Measurements from ENCODE around the gene SUGCT.

The SUGCT gene

DNA sequence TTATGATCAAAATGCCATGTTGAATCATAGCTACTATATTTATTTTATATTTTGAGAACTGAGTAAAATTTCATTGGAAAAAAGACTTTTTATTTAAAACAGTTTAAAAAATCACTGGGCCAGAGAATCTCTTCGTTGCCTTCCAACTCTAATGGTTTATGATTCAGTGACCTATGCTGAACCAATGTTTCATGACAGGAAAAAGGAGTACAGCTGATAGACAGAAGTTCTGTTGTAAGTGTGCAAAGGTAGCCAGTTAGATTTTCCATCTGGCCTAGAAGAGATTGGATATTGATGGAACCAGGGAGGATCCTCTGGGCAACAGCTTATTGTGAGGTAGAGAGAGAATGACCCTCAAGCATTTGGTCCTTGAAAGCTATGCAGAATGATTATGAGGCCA, 745.8 kb downstream of the SUGCT start:
- TF ChIP-seq EZH2 (optimal IDR thresholded peaks at IDR 0.05; ENCODE audit: low read depth, low read length) (no peak), EZH2phosphoT487 (IDR thresholded peaks at IDR 0.05; ENCODE audit: low read length) (no peak)
- TF ChIP-seq, protein P1, sequence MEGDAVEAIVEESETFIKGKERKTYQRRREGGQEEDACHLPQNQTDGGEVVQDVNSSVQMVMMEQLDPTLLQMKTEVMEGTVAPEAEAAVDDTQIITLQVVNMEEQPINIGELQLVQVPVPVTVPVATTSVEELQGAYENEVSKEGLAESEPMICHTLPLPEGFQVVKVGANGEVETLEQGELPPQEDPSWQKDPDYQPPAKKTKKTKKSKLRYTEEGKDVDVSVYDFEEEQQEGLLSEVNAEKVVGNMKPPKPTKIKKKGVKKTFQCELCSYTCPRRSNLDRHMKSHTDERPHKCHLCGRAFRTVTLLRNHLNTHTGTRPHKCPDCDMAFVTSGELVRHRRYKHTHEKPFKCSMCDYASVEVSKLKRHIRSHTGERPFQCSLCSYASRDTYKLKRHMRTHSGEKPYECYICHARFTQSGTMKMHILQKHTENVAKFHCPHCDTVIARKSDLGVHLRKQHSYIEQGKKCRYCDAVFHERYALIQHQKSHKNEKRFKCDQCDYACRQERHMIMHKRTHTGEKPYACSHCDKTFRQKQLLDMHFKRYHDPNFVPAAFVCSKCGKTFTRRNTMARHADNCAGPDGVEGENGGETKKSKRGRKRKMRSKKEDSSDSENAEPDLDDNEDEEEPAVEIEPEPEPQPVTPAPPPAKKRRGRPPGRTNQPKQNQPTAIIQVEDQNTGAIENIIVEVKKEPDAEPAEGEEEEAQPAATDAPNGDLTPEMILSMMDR (IDR thresholded peaks at IDR 0.05; ENCODE audit: low read length), result no peak

DNA sequence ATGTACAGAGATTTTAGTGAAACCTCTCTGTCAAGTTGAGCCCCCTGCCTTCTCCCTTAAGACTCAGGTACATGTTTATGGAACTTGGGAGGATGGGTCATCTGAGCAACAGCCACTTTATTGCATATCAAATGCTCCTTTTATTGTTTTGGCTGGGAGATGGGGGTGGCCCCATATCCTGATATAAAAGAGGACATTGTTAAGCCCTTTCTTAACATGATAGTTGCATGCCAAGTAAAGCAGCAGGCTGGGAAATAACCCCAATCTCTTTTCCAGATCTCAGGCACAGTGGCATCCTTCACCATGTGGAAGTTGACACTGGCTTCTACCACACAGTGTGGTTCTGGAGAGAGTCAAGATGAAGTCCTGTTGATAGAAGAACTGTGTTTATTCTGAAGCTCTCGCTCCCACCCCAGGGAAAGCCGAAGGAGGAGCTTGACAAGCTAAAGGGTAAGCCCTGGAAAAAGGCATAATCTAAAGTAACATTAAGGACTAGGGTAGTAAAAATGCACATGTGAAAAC, 746.7 kb downstream of the SUGCT start:
- Histone ChIP-seq H3K27me3 (replicated peaks; ENCODE audit: insufficient read depth, low read length) (no peaks in the 10 kb centered on the region), H3K79me2 (ENCODE audit: low read length) (no peaks in the 10 kb centered on the region), H3K9me2 (replicated peaks; ENCODE audit: insufficient read depth, low read length) (no peaks in the 10 kb centered on the region), H2AFZ (ENCODE audit: low read length) (no peak overlapping the region), H3K9ac (ENCODE audit: low read length) (no peak overlapping the region), H3K4me2 (ENCODE audit: low read depth, low read length) (no peak overlapping the region), H3K4me1 (ENCODE audit: low read length) (no peaks in the 10 kb centered on the region), H3K4me3 (ENCODE audit: low read length) (no peak overlapping the region), H3K27ac (ENCODE audit: low read length) (no peak overlapping the region), H4K20me1 (ENCODE audit: insufficient read depth, low read length) (no peaks in the 10 kb centered on the region), H3K36me3 (replicated peaks; ENCODE audit: insufficient read depth, low read length) (no peaks in the 10 kb centered on the region), H3K9me3 (replicated peaks; ENCODE audit: insufficient read depth, low read length) (no peaks in the 10 kb centered on the region), H3F3A (ENCODE audit: insufficient read depth, low read length) (no peaks in the 10 kb centered on the region)
- DNase-seq, result no peak
- TF ChIP-seq EZH2 (optimal IDR thresholded peaks at IDR 0.05; ENCODE audit: low read depth, low read length), result no peak
- TF ChIP-seq, protein P1 (IDR thresholded peaks at IDR 0.05; ENCODE audit: low read length), result no peak
- no peak for TF ChIP-seq EZH2phosphoT487 (IDR thresholded peaks at IDR 0.05; ENCODE audit: low read length)

More for the DNA sequence above, 745.8 kb downstream of the SUGCT start:
- Histone ChIP-seq H4K20me1 (ENCODE audit: insufficient read depth, low read length) (no peaks in the 10 kb centered on the region), H3K27ac (ENCODE audit: low read length) (no peak overlapping the region), H3K4me1 (ENCODE audit: low read length) (no peaks in the 10 kb centered on the region), H3K27me3 (replicated peaks; ENCODE audit: insufficient read depth, low read length) (no peaks in the 10 kb centered on the region), H3K36me3 (replicated peaks; ENCODE audit: insufficient read depth, low read length) (no peaks in the 10 kb centered on the region), H3K79me2 (ENCODE audit: low read length) (no peaks in the 10 kb centered on the region), H3K9ac (ENCODE audit: low read length) (no peak overlapping the region), H3K9me2 (replicated peaks; ENCODE audit: insufficient read depth, low read length) (no peaks in the 10 kb centered on the region), H2AFZ (ENCODE audit: low read length) (no peak overlapping the region), H3K9me3 (replicated peaks; ENCODE audit: insufficient read depth, low read length) (no peaks in the 10 kb centered on the region), H3F3A (ENCODE audit: insufficient read depth, low read length) (no peaks in the 10 kb centered on the region), H3K4me3 (ENCODE audit: low read length) (no peak overlapping the region), H3K4me2 (ENCODE audit: low read depth, low read length) (no peak overlapping the region)
- DNase-seq, result no peak

DNA sequence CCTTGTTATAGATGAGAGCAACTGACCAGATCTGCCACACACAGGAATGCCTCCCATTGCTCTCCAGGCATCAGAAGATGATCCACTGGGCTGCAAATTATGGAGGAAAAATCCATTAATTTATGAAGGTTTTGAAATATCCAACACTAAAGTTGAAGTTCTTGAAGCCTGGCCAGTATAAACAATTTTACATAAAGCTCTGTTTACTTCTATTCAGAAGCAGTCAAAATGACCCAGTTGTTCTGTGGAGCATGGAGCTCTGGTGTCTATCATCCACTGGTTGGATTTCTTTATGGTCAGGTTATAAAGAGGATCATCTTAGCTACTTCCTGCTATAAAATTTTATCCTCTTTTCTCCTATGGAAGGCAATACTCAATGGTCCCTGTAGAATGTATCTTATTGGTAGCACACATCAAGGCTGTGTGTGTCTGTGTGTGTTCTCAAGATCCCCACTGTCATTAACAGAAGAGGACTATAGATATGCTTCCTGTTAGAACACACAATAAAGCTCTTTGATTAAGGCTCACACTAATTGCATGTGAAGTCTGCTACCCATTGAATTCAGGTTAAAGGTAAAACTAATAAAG, 747.4 kb downstream of the SUGCT start:
- TF ChIP-seq, protein P1 (IDR thresholded peaks at IDR 0.05; ENCODE audit: low read length), result no peak
- TF ChIP-seq EZH2phosphoT487 (IDR thresholded peaks at IDR 0.05; ENCODE audit: low read length), result no peak
- DNase-seq, result no peak
- Histone ChIP-seq H3K9me3 (replicated peaks; ENCODE audit: insufficient read depth, low read length) (no peaks in the 10 kb centered on the region), H3K9me2 (replicated peaks; ENCODE audit: insufficient read depth, low read length) (no peaks in the 10 kb centered on the region), H2AFZ (ENCODE audit: low read length) (no peak overlapping the region), H3F3A (ENCODE audit: insufficient read depth, low read length) (no peaks in the 10 kb centered on the region), H4K20me1 (ENCODE audit: insufficient read depth, low read length) (no peaks in the 10 kb centered on the region), H3K36me3 (replicated peaks; ENCODE audit: insufficient read depth, low read length) (no peaks in the 10 kb centered on the region), H3K4me2 (ENCODE audit: low read depth, low read length) (no peak overlapping the region), H3K79me2 (ENCODE audit: low read length) (no peaks in the 10 kb centered on the region), H3K9ac (ENCODE audit: low read length) (no peak overlapping the region), H3K27me3 (replicated peaks; ENCODE audit: insufficient read depth, low read length) (no peaks in the 10 kb centered on the region), H3K4me3 (ENCODE audit: low read length) (no peak overlapping the region), H3K27ac (ENCODE audit: low read length) (no peak overlapping the region), H3K4me1 (ENCODE audit: low read length) (no peaks in the 10 kb centered on the region)
